AG09309 (cell line): ENCODE results near the gene ARMH3.

Source experiments
- DNase-seq: peaks from one replicate; pipeline ENCODE4 v3.0.0-alpha.2; 2010; ENCODE audit warnings: low read depth
- H3K4me3 ChIP-seq: 2 replicates; pipeline ENCODE4 v1.5.1; 2011; ENCODE audit warnings: mild to moderate bottlenecking, low read depth, low read length, moderate library complexity; ENCODE audit not compliant: control insufficient read depth
- TF ChIP-seq, protein P1 (sequence below): IDR thresholded peaks from 2 replicates; pipeline ENCODE4 v1.5.1; 2011; ENCODE audit warnings: mild to moderate bottlenecking, low read depth, low read length, inconsistent platforms; ENCODE audit not compliant: insufficient read depth, control insufficient read depth; ENCODE audit errors: missing control alignments

The ARMH3 gene

DNA sequence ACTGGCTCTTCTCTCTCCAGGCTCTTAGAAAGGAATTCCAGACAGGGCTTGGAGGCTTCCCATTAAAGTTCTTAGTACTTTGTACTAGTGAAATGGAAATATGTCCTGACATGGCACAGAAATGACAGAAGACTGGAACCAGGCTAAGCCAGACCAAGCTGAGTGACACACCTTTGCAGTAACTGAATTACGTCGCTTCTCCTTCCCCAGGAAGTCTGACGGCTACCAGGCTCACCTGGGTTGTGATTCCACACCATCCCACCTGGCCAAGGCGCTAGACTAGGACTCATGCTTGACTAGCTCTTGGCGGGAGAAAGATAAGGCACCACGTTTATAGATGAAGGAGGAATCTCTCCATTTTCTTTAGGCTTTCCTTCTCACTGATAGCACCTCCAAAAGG lies 161.7 kb downstream of the ARMH3 start:
- H3K4me3 ChIP-seq: no peak overlapping the region
- TF ChIP-seq, protein P1, sequence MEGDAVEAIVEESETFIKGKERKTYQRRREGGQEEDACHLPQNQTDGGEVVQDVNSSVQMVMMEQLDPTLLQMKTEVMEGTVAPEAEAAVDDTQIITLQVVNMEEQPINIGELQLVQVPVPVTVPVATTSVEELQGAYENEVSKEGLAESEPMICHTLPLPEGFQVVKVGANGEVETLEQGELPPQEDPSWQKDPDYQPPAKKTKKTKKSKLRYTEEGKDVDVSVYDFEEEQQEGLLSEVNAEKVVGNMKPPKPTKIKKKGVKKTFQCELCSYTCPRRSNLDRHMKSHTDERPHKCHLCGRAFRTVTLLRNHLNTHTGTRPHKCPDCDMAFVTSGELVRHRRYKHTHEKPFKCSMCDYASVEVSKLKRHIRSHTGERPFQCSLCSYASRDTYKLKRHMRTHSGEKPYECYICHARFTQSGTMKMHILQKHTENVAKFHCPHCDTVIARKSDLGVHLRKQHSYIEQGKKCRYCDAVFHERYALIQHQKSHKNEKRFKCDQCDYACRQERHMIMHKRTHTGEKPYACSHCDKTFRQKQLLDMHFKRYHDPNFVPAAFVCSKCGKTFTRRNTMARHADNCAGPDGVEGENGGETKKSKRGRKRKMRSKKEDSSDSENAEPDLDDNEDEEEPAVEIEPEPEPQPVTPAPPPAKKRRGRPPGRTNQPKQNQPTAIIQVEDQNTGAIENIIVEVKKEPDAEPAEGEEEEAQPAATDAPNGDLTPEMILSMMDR: no peak
- no peak for DNase-seq

DNA sequence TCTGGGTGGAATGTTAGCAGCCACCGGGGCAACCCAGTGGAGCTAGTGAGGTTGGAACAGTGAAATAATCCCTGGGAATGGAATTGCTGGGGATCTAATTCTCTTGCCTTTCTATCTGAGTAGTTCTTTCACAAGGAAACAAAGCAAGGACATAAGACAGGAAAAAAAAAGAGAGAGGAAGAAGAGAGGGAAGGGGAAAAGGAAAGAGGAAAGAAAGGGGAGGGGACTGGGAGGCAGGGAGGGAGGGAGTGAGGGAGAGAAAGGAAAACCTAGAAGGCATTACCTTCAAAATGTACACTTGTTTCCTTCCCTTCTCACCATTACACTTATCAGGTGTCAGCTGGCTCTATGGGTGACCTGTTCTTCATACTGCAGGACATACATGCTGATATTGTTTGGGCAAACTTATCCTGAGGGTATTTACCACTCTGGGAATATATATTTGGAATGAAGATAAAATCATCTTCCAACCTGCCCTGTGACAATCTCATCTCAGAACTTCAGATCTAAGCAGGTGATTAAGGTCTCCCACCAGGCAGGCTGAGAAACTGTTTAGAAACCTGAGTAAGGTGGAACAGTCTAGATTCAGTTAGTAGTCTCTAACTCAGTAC lies 162.4 kb downstream of the ARMH3 start:
- DNase-seq: no peak
- no peak overlapping the region for H3K4me3 ChIP-seq
- TF ChIP-seq, protein P1: no peak

DNA sequence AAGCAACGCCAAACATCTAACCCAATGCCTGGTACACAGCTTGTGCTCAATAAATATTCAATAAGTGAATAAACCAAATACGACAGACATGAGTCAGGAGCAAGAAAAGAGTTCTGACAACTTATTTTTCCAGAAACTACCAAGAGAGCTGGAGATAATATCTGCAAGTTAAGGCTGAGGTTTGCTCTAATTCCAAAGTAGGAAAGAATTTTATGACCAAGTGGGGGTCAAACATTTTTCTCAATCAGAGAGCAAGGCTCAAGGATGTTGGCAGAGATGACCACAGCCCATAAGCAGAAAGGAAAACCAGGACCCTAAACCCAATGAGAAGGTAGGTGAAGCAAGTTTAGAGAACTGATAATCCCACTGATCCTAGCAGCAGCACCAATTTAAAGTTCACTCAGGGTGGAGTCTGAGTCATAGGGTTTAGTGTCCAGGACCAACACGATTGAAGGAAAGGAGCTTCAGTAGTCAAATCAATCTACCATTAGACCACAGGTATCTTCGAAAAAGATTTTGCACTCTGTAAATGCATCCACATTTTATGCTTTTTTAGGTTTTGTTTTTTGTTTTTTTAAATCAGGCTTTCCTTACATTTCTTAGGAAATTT lies 163.1 kb downstream of the ARMH3 start:
- no peak for DNase-seq
- TF ChIP-seq, protein P1: no peak
- no peak overlapping the region for H3K4me3 ChIP-seq

DNA sequence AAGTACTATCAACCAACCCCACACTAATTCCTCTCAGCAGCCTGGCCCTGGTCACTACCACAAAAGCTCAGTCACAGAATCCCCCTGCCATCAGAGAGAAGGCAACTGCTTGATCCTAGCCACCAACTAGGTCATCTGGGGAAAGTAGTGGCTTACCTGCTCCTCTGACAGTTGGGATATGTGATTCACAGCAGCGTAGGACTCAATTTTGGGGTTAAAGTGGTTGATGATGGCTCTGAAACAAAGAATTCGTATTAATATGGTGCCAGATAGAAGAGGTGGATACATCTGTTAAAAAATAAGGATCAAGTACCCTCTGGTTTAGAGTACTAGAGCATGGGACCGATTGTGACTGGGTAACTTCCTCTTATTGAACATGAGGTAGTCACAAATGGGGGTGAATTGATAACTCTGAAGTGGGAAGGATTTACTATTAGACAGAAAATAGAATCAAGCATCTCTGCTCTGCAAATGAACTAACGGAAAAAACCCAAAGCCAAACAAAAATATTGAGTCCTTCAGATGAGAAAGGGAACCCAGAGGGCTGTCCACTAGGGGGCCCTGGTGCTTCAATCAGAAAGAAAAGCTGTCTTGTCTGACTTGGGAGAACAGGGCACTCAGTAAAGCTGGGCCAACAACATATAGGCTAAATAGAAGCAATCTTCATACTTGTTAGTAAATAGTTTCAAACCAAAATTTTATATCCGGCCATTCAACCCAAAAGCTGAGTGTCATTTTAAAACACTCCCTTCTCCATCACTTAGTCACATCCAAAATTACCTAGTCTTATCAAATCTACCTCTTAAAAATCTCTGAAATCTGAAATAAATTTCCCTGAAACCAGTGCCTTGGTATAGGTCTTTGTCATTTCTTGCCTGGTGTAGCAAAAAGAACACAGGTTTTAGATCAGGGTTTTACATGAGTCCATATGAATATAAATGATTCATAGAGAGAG lies 166.4 kb downstream of the ARMH3 start:
- H3K4me3 ChIP-seq: no peak overlapping the region
- peak; percentile 35 for DNase-seq
- TF ChIP-seq, protein P1: peak; percentile 91

DNA sequence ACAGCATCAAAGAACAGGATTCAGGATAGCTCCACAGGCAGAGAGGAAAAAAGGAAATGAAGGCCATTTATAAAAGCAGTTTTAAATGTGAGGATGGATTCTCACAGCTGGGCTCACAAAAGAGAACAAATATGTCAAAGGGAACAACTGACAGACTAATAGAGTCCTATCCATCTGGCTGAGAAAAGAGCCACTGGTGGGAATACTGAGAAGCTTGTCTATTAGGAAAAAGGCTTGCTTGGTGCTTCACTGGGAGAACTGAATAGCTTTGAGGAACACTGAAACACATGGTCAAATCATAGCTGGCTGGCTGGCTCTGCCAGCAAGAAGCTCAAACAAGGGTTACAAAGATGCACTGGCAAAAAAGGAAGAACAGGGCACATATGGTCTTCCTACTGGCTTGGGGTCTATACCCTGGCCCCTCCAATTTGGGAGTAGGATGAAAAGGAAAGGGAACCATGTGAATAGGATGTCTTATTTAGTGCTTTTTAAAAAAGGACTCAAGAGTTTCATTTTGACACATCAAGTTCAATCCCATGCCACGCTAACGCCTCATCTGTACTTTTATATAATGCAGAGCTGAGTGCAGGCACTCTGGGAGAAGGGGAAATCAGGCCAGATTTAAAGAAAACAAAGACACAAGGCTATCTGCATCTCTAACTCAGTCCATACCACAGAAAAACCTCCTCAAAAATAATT lies 167.6 kb downstream of the ARMH3 start:
- DNase-seq: no peak
- H3K4me3 ChIP-seq: no peak overlapping the region
- TF ChIP-seq, protein P1: no peak

DNA sequence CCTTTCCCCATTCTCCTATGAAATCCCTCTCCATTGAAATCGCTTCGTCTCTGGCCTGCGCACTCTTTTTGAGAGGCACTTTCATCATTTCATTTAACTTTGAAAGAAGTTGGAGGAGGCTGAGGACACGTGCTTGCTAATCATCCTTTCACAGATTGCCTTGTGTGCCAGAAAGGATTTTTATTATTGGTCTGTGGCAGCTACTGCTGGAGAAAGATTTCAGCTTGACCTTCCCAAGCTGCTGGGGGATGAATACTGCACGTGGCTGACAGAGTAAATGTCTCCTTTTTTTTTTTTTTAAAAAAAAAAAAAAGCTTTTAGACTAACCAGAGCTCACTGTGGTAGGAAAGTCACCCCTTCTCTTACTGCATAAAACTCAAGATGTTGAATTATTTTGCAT lies 168.2 kb downstream of the ARMH3 start:
- no peak overlapping the region for H3K4me3 ChIP-seq
- TF ChIP-seq, protein P1: no peak
- no peak for DNase-seq
